PFSK-1 (cell line): ENCODE data around the gene STKLD1.

Experiments
- FOXP2 ChIP-seq: optimal IDR thresholded peaks from 2 replicates; pipeline ENCODE3; 2011; ENCODE audit warnings: borderline replicate concordance, control low read depth, inconsistent platforms; ENCODE audit not compliant: insufficient read depth; ENCODE audit errors: extremely low read length, extremely low read depth
- POLR2AphosphoS5 ChIP-seq: IDR thresholded peaks from 2 replicates; pipeline ENCODE4 v1.6.1; 2012; ENCODE audit warnings: low read depth, mild to moderate bottlenecking, control low read depth, low read length, moderate library complexity
- REST ChIP-seq, 2 experiments: IDR thresholded peaks; 2 replicates each; pipeline versions ENCODE4 v1.6.1 to v1.8.0; 2011 to 2012; ENCODE audit warnings: low read depth in 2 of 2, low read length in 2 of 2, control low read depth in 1 of 2, inconsistent platforms in 1 of 2, mild to moderate bottlenecking in 1 of 2, moderate library complexity in 1 of 2; ENCODE audit not compliant: insufficient read depth in 1 of 2
- SIN3A ChIP-seq: IDR thresholded peaks from 2 replicates; pipeline ENCODE4 v1.6.1; 2012; ENCODE audit warnings: mild to moderate bottlenecking, low read length, moderate library complexity, borderline replicate concordance; ENCODE audit not compliant: insufficient read depth
- TAF1 ChIP-seq: IDR thresholded peaks from 2 replicates; pipeline ENCODE4 v1.6.1; 2012; ENCODE audit warnings: low read length, control low read depth, borderline replicate concordance; ENCODE audit not compliant: insufficient read depth

- no peak for TF ChIP-seq POLR2AphosphoS5
- TF ChIP-seq REST (IDR thresholded peaks at IDR 0.05; ENCODE audit: insufficient read depth in 1 of 2, low read depth in 2 of 2, low read length in 2 of 2): no peak
- TF ChIP-seq TAF1: no peak
- no peak for TF ChIP-seq SIN3A
- no peak for TF ChIP-seq FOXP2
Measured at GRCh38 chr9:133382507-133383141, 6.5 kb downstream of the STKLD1 start.
